NCI-H526 treated with DMSO at 0.1 percent for 48 hours (cell line): ENCODE results near the gene SLC43A3.

Experiments used
- DNase-seq: peaks from one replicate; lab custom pipeline; 2025; lab: John Stamatoyannopoulos, UW

Gene SLC43A3

DNA sequence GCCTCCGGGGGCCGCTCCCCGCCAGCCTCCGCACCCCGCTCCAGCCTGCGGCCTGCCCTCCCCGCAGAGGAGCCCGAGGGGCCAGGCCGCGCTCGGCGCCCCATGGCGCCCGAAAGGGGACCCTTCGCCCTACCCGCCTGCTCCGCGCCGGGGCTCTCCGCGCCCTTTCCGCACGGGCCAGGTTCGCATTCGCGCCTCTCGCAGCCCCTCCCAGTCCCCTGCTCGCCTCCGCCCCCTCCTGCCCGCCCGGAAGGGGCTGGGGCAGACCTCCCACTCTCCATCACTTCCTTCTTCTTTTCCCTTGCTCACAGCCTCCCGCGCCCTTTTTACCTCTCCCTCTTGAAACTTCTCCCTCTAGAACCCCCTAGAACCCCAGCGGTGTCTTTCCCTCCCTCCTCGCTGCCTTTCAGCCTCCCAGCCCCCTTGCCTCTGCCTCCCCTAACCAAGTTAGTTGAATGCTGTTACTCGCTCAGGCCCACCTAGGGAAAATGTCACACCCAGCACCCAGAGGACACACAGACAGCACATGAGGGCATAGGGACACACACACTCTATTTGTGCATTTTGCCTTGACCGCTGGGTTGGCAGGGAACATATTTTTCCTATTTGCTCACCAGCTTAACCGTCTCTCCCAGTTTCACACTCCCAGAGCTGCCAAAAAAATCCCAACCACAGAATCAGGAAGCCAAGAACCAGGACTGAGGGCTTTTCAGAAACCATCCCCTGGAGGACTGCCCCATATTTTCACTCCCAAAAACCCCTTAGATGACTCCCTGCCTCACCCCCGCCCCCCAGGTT is at the start of gene SLC43A3:
Gene SLC43A3, minus strand, starts transcription at position 193 of the 798 bp plus-strand sequence. CDS start 949 bp downstream, outside the sequence.
- no peak for DNase-seq

DNA sequence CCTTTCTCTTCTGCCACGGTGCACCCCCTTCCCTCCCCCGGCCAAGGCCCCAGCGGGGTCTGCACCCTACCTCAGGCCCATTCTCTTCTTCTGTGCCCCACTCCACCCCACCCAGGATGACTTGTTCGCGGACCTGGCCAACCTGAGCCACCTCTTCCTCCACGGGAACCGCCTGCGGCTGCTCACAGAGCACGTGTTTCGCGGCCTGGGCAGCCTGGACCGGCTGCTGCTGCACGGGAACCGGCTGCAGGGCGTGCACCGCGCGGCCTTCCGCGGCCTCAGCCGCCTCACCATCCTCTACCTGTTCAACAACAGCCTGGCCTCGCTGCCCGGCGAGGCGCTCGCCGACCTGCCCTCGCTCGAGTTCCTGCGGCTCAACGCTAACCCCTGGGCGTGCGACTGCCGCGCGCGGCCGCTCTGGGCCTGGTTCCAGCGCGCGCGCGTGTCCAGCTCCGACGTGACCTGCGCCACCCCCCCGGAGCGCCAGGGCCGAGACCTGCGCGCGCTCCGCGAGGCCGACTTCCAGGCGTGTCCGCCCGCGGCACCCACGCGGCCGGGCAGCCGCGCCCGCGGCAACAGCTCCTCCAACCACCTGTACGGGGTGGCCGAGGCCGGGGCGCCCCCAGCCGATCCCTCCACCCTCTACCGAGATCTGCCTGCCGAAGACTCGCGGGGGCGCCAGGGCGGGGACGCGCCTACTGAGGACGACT is 49.3 kb upstream of the SLC43A3 start:
- no peak for DNase-seq

DNA sequence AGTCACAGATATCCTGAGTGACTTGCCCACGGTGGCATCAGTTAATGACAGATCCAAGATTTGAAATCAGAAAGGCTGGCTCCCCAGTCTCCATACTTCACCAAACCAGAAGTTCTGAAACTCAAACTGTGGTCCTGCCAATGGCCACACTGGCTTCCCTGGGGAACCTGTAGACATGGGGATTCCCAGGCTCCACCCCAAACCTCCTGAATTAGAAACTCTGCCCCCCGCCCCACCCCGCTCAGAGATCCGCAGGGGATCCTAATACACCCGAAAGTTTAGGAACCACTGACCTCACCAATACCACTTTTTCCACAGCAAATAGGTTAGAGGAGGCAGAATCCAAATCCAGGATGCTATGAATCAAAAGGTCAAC is 48.7 kb upstream of the SLC43A3 start:
- DNase-seq: no peak

DNA sequence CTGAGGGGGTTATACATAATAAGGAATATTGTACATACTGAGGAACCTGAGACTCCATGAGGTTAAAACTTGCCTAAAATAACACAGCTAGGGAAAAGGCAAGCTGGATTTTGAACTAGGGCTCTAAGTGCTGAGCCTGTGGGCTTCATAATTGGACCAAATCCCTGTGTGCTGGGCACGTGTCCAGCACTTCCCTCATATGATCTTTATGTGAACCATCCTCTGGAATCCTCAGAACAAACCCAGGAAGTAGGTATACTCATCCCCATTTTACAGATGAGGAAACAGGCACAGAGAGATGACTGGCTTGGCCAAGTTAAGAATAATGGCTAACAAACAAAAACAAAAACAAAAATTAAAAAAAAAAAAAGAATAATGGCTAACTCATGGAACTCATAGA is 48.3 kb upstream of the SLC43A3 start:
- DNase-seq: no peak

DNA sequence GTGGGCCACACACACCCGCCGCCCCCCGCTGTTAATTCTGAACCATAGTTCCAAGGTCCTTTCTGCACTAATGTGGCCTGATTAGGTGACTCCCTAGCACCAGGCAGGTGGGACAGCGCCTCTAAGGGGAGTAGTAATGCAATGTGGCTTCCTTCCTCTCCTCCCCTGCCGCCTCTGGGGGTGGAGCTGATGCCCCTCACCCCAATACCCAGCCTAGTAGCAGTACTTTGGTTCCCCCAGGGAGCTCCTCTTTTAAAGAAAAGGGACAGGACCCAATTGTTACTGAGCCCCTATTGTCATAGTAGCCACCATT is 47.8 kb upstream of the SLC43A3 start:
- no peak for DNase-seq

DNA sequence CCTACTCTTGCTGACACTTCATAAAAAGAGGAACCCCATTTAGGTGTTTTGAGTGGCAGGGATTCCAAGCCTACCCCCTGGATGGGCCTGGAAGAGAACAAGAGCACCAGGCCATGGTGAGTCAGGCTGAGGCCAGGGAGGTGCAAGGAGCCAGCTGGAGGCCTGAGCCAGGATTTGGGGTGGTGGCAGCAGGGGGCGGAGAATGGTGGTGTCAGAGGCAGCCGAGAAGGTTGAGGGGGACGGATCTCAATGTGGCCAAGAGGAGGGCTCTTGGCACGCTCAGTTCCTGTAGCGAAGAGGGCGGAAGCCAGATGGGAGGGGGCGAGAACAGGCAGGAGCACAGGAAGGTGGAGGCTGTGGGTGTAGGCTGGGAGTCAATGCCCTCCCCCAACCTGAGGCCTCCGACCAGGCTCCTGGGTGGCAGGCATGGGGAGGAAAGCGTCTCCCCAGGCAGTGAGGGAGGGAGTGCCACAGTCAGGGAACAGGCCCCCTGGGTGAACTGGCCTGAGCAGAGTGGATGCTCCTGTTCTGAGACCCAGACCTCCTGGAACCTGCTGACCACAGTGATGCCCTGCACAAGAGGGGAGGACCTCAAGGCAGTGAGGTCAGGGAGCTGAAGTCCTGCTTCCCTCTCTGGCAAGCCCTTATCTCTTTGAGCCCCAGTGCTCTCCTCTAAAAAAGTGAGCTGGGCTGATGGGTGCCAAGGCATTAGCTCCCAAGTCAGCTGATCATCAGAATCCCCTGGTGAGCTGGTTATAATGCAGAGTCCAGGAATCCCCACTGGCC is 47.3 kb upstream of the SLC43A3 start:
- no peak for DNase-seq

DNA sequence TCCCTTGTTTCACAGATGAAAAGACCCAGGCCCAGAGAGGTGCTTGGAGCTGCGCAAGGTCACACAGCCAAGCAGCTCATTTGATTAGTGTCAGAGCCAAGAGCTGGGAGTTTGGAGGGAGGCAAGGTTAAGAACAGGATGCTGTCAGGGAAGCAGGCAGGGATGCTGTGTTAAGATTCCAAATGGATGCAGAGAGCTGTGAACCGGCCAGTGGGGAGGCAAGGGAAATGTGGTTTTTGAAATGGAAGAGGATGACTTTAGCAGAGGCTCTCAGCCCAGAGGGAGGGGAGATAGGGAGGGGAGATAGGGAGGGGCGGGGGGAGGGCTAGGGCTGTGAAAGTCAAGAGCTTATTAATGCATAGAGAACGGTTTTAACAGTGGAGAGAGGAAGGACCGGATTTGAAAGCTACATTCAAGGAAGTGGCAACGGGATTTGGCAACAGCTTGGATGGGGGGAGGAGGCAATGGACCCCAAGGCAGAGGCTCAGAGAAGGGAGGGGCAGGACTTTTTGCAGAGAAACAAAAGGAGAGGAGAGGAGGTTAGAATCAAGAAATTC is 46.4 kb upstream of the SLC43A3 start:
- no peak for DNase-seq

DNA sequence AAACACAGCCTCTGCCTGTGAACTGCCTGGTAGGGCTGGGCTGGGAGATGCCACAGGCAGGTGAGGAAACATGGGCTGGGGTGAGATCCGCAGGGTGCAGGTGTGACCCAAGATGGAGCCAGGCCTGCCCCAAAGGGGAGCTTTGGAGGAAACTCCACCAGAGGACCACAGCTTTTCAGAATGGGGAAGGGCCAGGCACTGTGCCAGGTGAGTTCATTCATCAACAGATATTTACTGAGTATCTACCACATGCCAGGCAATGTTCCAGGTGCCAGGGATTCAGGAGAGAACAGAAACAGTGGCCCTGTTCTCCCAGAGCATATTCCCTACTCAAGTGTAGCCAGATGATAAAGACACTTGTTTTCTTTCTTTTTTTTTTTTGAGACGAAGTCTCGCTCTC is 44.6 kb upstream of the SLC43A3 start:
- DNase-seq: no peak

DNA sequence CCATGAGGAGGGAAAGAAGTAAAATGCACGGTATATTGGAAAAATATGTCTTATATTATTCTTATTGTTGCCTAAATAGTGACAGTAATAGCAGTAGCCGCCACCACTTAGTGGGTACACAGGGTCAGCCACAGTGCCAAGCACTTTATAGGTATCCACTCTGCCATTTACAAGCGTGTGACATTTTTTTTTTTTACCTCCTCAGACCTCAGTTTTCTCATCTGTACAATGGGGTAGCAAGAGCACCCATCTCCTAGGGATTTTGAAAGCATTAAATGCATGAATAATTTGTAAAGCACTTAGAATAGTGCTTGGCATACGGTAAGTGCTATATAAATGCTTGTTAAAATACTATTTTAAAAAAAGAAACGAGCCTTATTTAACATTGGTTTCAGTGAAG is 42.3 kb upstream of the SLC43A3 start:
- no peak for DNase-seq

DNA sequence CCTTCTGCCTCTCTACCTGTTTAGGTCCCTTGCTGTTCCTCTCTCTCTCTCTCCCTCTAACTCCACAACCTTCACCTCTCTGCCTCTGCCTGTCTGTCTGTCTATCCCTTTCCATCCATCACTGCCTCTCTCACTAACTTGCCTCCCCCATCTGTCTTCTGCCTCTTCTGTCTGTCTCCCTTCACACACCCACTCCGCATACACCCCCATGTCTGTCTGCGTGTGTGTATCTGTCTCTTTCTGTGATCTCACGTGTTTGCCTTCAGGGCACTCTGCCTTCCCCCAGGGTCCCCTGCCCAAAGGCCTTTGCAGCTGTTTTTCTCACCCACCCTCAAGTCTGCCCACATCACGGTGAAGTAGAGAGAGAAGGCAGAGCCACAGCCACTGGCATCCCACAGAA is 41.4 kb upstream of the SLC43A3 start:
- DNase-seq: no peak

DNA sequence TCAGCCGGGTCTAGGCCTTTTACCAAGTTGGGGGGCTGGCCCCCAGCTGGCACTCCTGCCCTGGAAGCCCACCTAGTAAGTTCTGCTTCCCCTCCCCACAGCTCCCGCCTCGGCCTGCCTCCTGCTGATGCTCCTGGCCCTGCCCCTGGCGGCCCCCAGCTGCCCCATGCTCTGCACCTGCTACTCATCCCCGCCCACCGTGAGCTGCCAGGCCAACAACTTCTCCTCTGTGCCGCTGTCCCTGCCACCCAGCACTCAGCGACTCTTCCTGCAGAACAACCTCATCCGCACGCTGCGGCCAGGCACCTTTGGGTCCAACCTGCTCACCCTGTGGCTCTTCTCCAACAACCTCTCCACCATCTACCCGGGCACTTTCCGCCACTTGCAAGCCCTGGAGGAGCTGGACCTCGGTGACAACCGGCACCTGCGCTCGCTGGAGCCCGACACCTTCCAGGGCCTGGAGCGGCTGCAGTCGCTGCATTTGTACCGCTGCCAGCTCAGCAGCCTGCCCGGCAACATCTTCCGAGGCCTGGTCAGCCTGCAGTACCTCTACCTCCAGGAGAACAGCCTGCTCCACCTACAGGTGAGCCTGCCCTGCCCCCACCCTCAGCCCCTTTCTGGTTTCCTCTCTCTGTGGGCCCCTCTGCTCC is 40.7 kb upstream of the SLC43A3 start:
- DNase-seq: no peak

DNA sequence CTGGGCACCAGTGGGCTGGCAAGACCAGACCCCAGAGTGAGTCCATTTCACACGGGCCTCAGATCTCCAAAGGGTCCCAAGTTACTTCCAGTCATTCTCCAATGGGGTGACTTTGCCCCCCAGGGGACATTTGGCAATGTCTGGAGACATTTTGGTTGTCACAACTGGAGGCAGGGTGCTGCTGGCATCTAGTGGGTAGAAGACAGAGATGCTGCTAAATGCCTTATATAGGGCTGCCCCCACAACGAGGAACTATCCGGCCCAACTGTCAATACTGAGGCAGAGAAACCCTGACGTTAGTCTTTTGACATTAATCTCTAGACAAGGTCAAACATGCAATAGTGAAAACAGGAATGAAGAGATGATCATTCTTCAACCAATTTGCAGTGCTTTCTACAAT is 39.8 kb upstream of the SLC43A3 start:
- no peak for DNase-seq

DNA sequence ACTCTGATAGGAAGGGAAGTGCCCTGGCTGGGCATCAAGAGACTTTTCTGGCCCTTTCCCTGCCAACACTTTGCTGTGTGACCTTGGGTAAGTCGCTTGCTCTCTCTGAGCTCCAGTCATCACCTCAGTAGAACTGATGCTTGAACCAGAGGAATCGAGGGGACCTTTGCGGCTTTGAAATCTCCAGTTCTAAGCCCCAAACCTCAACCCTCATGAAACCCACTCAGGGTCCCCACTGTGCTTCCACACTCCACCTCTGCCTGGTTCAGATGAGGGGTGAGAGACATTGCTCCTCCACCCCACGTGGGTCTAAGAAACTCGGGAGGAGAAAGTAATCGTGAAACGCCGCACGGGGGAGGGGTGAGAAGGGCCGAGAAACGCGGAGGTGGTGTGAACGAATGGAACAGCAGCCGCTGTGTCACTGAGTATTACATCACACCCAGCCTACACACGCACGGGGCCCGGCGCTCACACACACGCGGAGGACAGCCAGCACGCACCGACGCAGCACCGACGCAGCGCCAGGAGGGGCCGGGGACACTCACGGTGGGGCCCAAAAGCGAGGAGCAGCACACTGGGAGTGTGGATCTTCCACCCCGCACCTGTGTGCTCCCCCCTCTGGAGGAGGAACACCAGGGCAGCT is 37.7 kb upstream of the SLC43A3 start:
- no peak for DNase-seq

DNA sequence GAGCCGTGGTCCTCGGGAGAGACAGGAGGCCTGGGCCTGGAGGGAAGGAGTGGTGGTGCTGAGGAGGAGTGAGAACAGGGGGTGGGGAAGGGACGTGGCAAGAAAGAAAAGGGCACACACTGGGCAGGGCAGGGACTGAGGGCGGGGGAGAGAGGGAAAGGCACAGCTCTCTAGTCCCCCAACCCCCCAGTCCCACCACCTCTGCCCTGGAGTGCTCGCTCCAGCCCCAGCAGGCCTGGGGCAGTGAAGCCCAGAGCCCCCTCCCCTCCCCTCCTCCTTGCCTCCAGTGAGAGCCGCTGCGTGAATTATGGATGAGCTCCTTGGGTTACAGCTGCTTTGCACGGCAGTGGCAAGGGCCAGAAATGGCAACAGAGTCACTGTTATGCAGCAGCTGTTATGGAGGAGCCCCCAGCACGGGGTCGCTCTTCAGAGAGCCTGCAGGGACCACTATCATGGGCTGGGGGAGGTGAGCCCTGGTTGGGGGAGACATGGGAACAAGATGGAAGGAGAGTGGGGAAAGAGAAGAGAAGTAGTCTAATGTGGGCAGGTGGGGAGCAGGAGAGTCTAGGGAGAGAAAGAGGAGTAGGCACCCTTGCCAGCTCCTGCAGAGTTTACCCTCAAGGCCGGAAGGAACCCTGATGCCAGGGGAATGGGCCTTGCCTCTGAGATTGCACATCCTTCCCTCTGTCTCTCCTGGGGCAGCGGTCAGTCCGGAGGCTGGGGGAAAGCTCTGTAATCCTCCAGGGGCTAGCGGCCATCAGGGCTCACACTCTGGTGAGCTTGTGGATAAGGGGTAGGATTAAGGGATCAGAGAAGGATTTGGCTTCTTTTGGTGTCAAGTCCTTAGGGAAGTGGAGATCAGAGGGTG is 37.0 kb upstream of the SLC43A3 start:
- no peak for DNase-seq

DNA sequence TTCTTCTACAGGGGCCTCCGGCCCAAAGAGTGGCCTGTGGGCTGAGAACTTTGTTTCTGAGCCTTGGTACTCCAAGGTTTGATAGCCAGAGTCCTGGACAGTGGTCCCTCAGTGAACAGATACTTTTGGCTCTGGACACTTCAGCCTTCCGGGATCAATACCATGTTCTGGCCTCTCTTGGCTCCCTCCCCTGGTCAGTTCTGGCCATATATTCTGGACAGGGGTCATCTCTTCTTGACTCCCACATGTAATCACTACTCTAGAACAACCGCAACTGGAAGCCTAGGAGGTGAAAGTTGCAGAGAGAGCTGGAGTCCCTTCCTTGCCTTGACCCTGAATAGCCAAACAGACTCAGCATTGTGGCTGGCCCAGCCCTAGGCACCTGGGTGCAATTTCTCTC is 35.7 kb upstream of the SLC43A3 start:
- DNase-seq: no peak

DNA sequence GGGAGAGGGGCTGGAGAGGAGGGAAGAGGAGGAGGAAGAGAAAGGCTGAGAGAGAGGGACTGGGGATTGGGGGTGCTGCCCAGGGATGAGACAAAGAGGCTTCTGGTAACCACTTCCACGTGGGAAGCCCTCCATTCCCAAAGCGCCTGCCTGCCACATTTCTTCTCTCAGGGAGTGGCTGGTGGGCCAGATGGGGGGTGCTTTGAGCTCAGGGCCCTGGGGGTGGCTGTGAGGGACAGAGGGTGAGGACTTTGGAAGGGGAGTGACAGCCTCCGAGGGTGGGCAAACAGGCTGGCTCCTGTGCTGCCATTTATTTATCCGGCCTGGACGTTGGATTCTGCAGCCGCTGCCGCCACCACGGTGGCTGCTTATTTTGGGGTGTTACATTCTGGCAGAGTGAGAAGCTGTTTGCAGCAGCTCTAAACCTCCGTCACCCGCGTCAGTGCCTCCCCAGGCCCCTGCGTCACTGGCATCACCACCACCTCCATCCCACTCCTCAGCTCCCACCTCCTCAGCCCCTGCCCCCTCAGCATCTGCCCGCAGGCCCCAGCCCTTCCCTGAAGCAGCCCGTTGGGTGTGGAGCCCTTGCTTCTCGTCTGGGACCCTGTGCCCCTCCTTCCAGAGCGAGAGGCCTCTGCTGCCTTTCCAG is 35.0 kb upstream of the SLC43A3 start:
- DNase-seq: no peak

DNA sequence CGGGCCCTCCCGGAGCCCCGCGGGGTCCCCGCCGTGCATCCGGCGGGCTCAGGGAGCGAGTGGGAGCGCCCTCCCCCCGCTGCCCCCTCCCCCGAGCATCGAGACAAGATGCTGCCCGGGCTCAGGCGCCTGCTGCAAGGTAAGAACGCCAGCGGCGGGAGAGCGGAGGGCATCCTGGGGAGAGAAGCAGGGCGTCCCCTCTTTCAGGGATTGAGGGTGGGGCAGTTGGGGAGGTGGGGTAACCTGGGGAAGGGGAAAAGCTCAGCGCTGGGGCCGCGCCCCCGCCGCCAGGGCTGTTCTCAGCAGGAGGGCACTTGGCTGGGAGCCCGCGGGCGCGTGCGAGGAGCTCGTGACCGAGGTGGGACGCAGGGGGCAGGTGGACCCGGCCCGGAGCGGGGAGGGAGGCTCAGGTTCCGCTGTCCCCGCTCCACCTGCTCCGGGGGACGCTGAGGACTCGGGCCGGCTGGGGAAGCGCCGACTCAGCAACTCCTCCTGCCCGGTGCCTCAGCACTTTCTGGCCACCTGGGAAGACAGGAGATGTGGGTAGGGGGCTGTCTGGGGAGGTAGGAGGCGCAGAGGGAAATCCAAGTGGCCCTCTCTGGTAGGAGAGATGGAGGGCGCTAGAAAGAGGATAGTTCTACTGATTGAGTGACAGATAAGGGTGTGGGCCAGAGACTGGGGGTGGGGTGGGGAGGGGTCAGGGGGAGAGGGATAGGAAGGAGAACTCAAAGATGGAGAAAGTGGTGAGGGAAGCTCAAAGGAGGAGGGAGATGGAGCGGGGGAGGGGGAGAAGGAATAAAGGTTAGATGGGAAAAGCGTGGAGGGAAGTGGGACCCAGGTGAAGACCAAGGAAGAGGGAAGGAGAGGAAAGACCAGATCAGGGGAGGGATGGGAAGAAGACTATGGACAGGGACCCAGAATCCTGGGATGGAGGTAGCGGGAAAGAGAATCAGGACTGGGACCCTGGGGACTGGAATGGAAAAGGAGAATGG is 34.1 kb upstream of the SLC43A3 start:
- no peak for DNase-seq

DNA sequence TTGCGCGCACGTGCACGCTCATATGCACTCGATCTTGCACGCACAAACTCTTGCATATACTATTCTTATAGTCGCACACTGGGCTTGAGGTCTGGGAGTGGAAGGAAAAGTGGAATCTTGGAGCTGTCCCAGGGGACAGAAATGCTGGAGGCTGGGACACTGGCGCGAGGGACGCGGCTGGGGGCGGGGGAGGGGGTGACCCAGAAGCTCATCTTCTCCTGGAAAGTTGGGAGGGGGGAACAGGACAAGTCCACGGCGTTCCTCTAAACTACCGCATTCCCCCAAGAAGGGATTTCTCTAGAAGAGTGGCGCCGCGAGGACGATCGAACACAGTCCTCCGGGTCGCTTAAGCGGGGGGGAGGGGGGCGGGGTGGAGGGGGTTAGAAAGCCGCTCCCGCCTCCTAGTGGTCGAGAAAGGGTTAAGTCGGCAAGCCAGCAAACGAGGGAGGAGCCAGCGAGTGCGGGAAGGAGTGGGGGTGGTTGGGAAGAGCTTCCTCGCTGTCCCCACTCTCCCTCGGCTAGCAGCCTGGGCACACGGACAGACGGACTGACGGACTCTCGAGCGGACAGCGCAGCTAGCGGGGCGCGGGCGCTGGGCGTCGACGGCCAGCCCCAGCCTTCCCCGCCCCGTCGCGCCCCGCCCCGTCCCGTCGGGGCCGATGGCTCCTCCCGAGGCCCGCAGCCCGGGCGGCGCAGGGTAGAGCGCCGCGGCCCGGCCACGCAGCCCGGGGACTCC is 33.3 kb upstream of the SLC43A3 start, which contains the start of gene RTN4RL2:
Gene RTN4RL2, plus strand, starts transcription at position 507 of the 736 bp plus-strand sequence. CDS start 338 bp downstream, outside the sequence.
- peak; percentile 24 for DNase-seq
